ENCODE measurements around the gene CPEB1. TPM values are rescaled to one million over a fixed set of nuclear protein-coding genes. Genes with fewer than 3 reads are reported as not detected.
"Not testable (repeated sequence)": the region's sequence is repeated elsewhere in the genome, so short reads cannot be mapped to it uniquely, and the experiment has no call there.

Gene CPEB1
- polyA plus RNA-seq, 4 donors = 0.27 to 2.8 (median 0.50) TPM; not detected in 1

DNA sequence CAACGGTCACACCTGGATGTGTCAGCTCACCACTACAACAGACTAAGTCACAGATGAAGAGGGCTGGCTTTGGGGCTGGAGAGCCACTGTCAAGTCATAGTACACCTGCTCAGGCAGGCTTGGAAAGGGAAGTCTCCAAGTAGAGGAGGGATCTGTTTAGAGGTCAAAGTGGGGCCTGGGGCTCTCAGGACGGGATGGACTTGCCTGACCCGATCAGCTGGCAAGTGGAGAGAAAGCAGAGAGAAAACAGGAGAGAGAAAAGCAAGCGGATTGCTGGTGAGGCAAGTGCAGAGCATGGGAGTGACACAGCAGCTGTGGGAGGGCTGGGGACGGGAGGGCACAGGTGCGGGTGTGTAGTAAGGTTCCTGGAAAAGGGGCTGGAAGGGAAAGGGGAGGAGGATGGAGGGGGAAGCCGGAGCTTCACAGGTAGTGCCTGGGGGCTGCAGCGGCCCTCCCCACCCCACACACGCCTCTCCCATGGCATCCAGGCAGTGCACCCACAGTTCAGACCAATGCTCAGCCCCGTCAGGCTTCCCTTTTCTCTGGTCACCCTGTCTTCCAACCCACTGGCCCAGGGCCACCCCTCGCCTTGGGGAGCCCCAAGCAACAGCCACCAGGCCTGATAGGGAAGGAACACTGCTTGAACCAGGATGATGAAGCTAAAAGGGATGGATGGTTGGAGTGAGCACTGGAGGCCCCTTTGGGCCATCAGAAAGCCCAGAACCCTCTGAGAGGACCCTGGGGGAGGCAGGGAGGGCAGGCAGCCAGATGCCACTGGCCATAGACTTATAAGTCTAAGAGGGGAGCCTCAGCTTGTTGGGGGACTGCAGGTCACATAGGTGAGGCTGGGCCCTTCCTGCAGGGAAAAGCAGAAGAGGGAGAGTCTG is 115.4 kb downstream of the CPEB1 start:
- H3K27me3 ChIP-seq (ENCODE audit: control insufficient read depth in 3 of 3, insufficient read depth in 3 of 3, low read length in 3 of 3) = no peaks in the 10 kb centered on the region
- H3K4me1 ChIP-seq (ENCODE audit: control insufficient read depth in 3 of 3, insufficient read depth in 2 of 3, low read depth in 1 of 3, low read length in 2 of 3) = no peaks in the 10 kb centered on the region
- WGBS, 3 donors = 82 to 94% (median 85%) methylated on average over 9 to 11 of the region's 11 CpGs
- no peak overlapping the region for H3K4me3 ChIP-seq (ENCODE audit: low read depth in 1 of 3, low read length in 3 of 3)
- no peak overlapping the region for H3K27ac ChIP-seq (ENCODE audit: low read depth in 1 of 3, low read length in 2 of 3)
- no peaks in the 10 kb centered on the region for H3K9me3 ChIP-seq (ENCODE audit: control insufficient read depth in 2 of 2, insufficient read depth in 1 of 2, low read depth in 1 of 2, low read length in 1 of 2)
- DNase-seq (no peak), FAIRE-seq (no peak)
- H3K36me3 ChIP-seq (ENCODE audit: control insufficient read depth in 3 of 3, insufficient read depth in 2 of 3, low read depth in 1 of 3, low read length in 3 of 3) = peaks cover under 1 to 29% (median 4%) of the 10 kb centered on the region in 3 donors

- Histone ChIP-seq H3K27ac (ENCODE audit: low read depth in 1 of 3, low read length in 2 of 3) (no peak overlapping the region), H3K27me3 (ENCODE audit: control insufficient read depth in 3 of 3, insufficient read depth in 3 of 3, low read length in 3 of 3) (no peaks in the 10 kb centered on the region), H3K4me3 (ENCODE audit: low read depth in 1 of 3, low read length in 3 of 3) (peak overlapping the region in 1 of 3 donors; percentile 25), H3K4me1 (ENCODE audit: control insufficient read depth in 3 of 3, insufficient read depth in 2 of 3, low read depth in 1 of 3, low read length in 2 of 3) (no peaks in the 10 kb centered on the region), H3K9me3 (ENCODE audit: control insufficient read depth in 2 of 2, insufficient read depth in 1 of 2, low read depth in 1 of 2, low read length in 1 of 2) (no peaks in the 10 kb centered on the region), H3K36me3 (ENCODE audit: control insufficient read depth in 3 of 3, insufficient read depth in 2 of 3, low read depth in 1 of 3, low read length in 3 of 3) (peaks cover 0 to 19% (median 0%) of the 10 kb centered on the region in 3 donors)
- no peak for FAIRE-seq
- 13 to 20% (median 16%) methylated on average over 10 of the region's 10 CpGs for WGBS, 3 donors
- peak; percentile 76 to 90 for DNase-seq
Measured at GRCh38 chr15:82530606-82531379, 116.4 kb downstream of the CPEB1 start.

GRCh38 chr15:82530006-82530405 is 117.2 kb downstream of the CPEB1 start:
- DNase-seq = no peak
- 73 to 85% (median 80%) methylated on average over 3 of the region's 3 CpGs for WGBS, 3 donors
- no peak for FAIRE-seq

DNA sequence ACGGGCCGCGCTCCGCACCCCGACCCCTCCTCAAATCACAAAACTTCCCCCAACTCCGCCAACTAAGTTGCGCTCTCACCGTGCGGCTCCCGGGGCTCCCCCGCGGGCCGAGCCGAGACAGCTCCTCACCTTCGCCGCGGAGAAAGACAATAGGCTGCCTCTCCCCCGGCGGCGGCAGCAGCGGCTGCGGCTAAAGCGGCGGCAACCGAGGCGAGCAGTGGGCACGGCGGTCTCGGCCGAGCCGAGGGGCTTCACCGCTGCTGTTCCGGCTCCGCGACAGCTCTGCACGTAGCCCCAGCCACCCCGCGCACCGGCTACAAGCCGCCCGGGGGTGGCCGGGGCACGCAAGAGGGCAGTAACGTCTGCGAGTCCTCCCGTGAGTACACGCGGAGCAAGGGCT is 133.6 kb downstream of the CPEB1 start:
- DNase-seq; FAIRE-seq; H3K36me3 ChIP-seq (ENCODE audit: control insufficient read depth in 3 of 3, insufficient read depth in 2 of 3, low read depth in 1 of 3, low read length in 3 of 3); H3K27me3 ChIP-seq (ENCODE audit: control insufficient read depth in 3 of 3, insufficient read depth in 3 of 3, low read length in 3 of 3); H3K27ac ChIP-seq (ENCODE audit: low read depth in 1 of 3, low read length in 2 of 3); H3K4me3 ChIP-seq (ENCODE audit: low read depth in 1 of 3, low read length in 3 of 3); H3K4me1 ChIP-seq (ENCODE audit: control insufficient read depth in 3 of 3, insufficient read depth in 2 of 3, low read depth in 1 of 3, low read length in 2 of 3); H3K9me3 ChIP-seq (ENCODE audit: control insufficient read depth in 2 of 2, insufficient read depth in 1 of 2, low read depth in 1 of 2, low read length in 1 of 2): not testable (repeated sequence)
- WGBS, 3 donors = 0% methylated on average over 12 of the region's 48 CpGs; no CpG with 5 or more reads in 2 of the 3 donors

More at GRCh38 chr15:82530006-82530405, 117.2 kb downstream of the CPEB1 start:
- Histone ChIP-seq H3K4me1 (ENCODE audit: control insufficient read depth in 3 of 3, insufficient read depth in 2 of 3, low read depth in 1 of 3, low read length in 2 of 3) (no peaks in the 10 kb centered on the region), H3K9me3 (ENCODE audit: control insufficient read depth in 2 of 2, insufficient read depth in 1 of 2, low read depth in 1 of 2, low read length in 1 of 2) (no peaks in the 10 kb centered on the region), H3K4me3 (ENCODE audit: low read depth in 1 of 3, low read length in 3 of 3) (no peak overlapping the region), H3K27me3 (ENCODE audit: control insufficient read depth in 3 of 3, insufficient read depth in 3 of 3, low read length in 3 of 3) (no peaks in the 10 kb centered on the region), H3K27ac (ENCODE audit: low read depth in 1 of 3, low read length in 2 of 3) (no peak overlapping the region), H3K36me3 (ENCODE audit: control insufficient read depth in 3 of 3, insufficient read depth in 2 of 3, low read depth in 1 of 3, low read length in 3 of 3) (peaks cover 0 to 16% (median 0%) of the 10 kb centered on the region in 3 donors)

GRCh38 chr15:82507693-82508092 is 139.5 kb downstream of the CPEB1 start:
- not testable (repeated sequence) for FAIRE-seq; H3K27me3 ChIP-seq (ENCODE audit: control insufficient read depth in 3 of 3, insufficient read depth in 3 of 3, low read length in 3 of 3); H3K27ac ChIP-seq (ENCODE audit: low read depth in 1 of 3, low read length in 2 of 3); H3K4me3 ChIP-seq (ENCODE audit: low read depth in 1 of 3, low read length in 3 of 3); H3K36me3 ChIP-seq (ENCODE audit: control insufficient read depth in 3 of 3, insufficient read depth in 2 of 3, low read depth in 1 of 3, low read length in 3 of 3); H3K9me3 ChIP-seq (ENCODE audit: control insufficient read depth in 2 of 2, insufficient read depth in 1 of 2, low read depth in 1 of 2, low read length in 1 of 2); DNase-seq; H3K4me1 ChIP-seq (ENCODE audit: control insufficient read depth in 3 of 3, insufficient read depth in 2 of 3, low read depth in 1 of 3, low read length in 2 of 3)
- WGBS, 3 donors = 90 to 95% (median 93%) methylated on average over 2 of the region's 4 CpGs

GRCh38 chr15:82507087-82507486 is 140.1 kb downstream of the CPEB1 start:
- not testable (repeated sequence) for H3K4me1 ChIP-seq (ENCODE audit: control insufficient read depth in 3 of 3, insufficient read depth in 2 of 3, low read depth in 1 of 3, low read length in 2 of 3); H3K36me3 ChIP-seq (ENCODE audit: control insufficient read depth in 3 of 3, insufficient read depth in 2 of 3, low read depth in 1 of 3, low read length in 3 of 3); H3K9me3 ChIP-seq (ENCODE audit: control insufficient read depth in 2 of 2, insufficient read depth in 1 of 2, low read depth in 1 of 2, low read length in 1 of 2)

GRCh38 chr15:82505842-82506241 is 141.3 kb downstream of the CPEB1 start:
- not testable (repeated sequence) for DNase-seq; H3K4me3 ChIP-seq (ENCODE audit: low read depth in 1 of 3, low read length in 3 of 3); H3K4me1 ChIP-seq (ENCODE audit: control insufficient read depth in 3 of 3, insufficient read depth in 2 of 3, low read depth in 1 of 3, low read length in 2 of 3); H3K36me3 ChIP-seq (ENCODE audit: control insufficient read depth in 3 of 3, insufficient read depth in 2 of 3, low read depth in 1 of 3, low read length in 3 of 3); H3K27ac ChIP-seq (ENCODE audit: low read depth in 1 of 3, low read length in 2 of 3); H3K27me3 ChIP-seq (ENCODE audit: control insufficient read depth in 3 of 3, insufficient read depth in 3 of 3, low read length in 3 of 3); FAIRE-seq; H3K9me3 ChIP-seq (ENCODE audit: control insufficient read depth in 2 of 2, insufficient read depth in 1 of 2, low read depth in 1 of 2, low read length in 1 of 2)
- no CpG with 5 or more reads among the region's 3 CpGs for WGBS, 3 donors

More at GRCh38 chr15:82507087-82507486, 140.1 kb downstream of the CPEB1 start:
- not testable (repeated sequence) for H3K27ac ChIP-seq (ENCODE audit: low read depth in 1 of 3, low read length in 2 of 3); DNase-seq; H3K4me3 ChIP-seq (ENCODE audit: low read depth in 1 of 3, low read length in 3 of 3); FAIRE-seq; H3K27me3 ChIP-seq (ENCODE audit: control insufficient read depth in 3 of 3, insufficient read depth in 3 of 3, low read length in 3 of 3)
- 90 to 92% (median 92%) methylated on average over 1 of the region's 1 CpG for WGBS, 3 donors

- H3K9me3 ChIP-seq (ENCODE audit: control insufficient read depth in 2 of 2, insufficient read depth in 1 of 2, low read depth in 1 of 2, low read length in 1 of 2); H3K27me3 ChIP-seq (ENCODE audit: control insufficient read depth in 3 of 3, insufficient read depth in 3 of 3, low read length in 3 of 3); DNase-seq; H3K36me3 ChIP-seq (ENCODE audit: control insufficient read depth in 3 of 3, insufficient read depth in 2 of 3, low read depth in 1 of 3, low read length in 3 of 3); FAIRE-seq; H3K27ac ChIP-seq (ENCODE audit: low read depth in 1 of 3, low read length in 2 of 3); H3K4me3 ChIP-seq (ENCODE audit: low read depth in 1 of 3, low read length in 3 of 3); H3K4me1 ChIP-seq (ENCODE audit: control insufficient read depth in 3 of 3, insufficient read depth in 2 of 3, low read depth in 1 of 3, low read length in 2 of 3): not testable (repeated sequence)
- WGBS, 3 donors = 84 to 100% (median 88%) methylated on average over 1 of the region's 3 CpGs
Measured at GRCh38 chr15:82504074-82504473, 143.1 kb downstream of the CPEB1 start.
